Gastrocnemius medialis (tissue), 4 donors: ENCODE data around the gene EFCAB11.

ENCODE experiments used
- POLR2A ChIP-seq, 2 donors: fragments of 450-650 bp; IDR thresholded peaks; one replicate each; pipeline ENCODE4 v1.6.1; 2017; ENCODE audit warnings: antibody characterized with exemption in 2 of 2, mild to moderate bottlenecking in 2 of 2, moderate library complexity in 2 of 2
- TF ChIP-seq, protein P1 (sequence below), 5 experiments: fragments of 450-650 bp in 3 of 5; fragments of 200-600 bp in 2 of 5; sonication (generic) in 2 of 5; IDR thresholded peaks in 4 of 5; conservative IDR thresholded peaks in 1 of 5; 1 replicate in 4 of 5; 2 replicates in 1 of 5; pipeline ENCODE4 v1.5.1; 2016 to 2019; ENCODE audit warnings: antibody characterized with exemption in 5 of 5, mild to moderate bottlenecking in 3 of 5, moderate library complexity in 3 of 5

DNA sequence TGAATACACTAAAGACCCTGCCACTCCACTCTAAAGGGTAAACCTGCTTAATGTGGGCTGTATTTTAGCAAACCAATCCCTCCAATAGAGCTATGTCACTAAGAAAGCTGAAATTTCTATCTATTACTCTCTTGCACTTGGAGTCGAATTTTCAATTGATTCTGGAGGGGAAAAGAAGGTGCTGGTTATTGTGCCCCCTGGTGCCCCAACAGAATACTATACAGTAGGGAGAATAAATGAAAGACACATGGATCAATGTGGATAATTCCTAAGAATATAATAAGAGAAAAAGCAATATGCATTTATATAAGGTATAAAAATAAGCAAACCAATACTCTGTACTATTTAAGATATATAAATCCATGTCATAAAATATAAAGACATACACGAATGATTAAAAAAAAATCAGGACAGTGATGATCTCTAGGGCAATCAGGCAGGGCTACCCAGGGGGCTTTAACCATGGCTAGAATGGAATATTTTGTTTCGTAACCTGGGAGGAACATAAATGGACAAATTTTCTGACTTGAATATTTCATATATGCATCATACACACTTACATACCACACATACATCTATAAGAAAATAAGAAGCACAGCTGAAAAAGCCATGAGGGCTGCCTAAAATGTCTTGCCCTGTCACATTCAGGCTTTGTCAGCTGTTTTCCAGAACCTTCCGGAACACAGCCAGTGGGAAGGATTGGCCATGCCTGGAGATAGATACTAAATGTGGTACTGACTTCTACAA, 54.4 kb downstream of the EFCAB11 start:
- TF ChIP-seq, protein P1, sequence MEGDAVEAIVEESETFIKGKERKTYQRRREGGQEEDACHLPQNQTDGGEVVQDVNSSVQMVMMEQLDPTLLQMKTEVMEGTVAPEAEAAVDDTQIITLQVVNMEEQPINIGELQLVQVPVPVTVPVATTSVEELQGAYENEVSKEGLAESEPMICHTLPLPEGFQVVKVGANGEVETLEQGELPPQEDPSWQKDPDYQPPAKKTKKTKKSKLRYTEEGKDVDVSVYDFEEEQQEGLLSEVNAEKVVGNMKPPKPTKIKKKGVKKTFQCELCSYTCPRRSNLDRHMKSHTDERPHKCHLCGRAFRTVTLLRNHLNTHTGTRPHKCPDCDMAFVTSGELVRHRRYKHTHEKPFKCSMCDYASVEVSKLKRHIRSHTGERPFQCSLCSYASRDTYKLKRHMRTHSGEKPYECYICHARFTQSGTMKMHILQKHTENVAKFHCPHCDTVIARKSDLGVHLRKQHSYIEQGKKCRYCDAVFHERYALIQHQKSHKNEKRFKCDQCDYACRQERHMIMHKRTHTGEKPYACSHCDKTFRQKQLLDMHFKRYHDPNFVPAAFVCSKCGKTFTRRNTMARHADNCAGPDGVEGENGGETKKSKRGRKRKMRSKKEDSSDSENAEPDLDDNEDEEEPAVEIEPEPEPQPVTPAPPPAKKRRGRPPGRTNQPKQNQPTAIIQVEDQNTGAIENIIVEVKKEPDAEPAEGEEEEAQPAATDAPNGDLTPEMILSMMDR (IDR thresholded peaks at IDR 0.05 in 4 of 5, conservative IDR thresholded peaks at IDR 0.05 in 1 of 5) = peak in 4 of 5 experiments; percentile 26 to 50 (median 46)
- no peak for TF ChIP-seq POLR2A (IDR thresholded peaks at IDR 0.05)
